DOHH2 (cell line): ENCODE data around the gene NUDT16L1.

ENCODE experiments used
- H3F3A ChIP-seq: fragments of 200-600 bp; sonication (generic), shearing (Covaris generic); 2 replicates; pipeline ENCODE4 v1.6.0; 2016; ENCODE audit warnings: antibody characterized with exemption, mild to moderate bottlenecking; ENCODE audit not compliant: control insufficient read depth, insufficient read depth
- H3K27ac ChIP-seq: fragments of 200-600 bp; sonication (generic); 2 replicates; pipeline ENCODE4 v1.5.1; 2014; ENCODE audit warnings: low read depth, mild to moderate bottlenecking, low read length, moderate library complexity
- H3K27me3 ChIP-seq: fragments of 200-600 bp; sonication (generic); 2 replicates; pipeline ENCODE4 v1.6.1; 2014; ENCODE audit warnings: mild to moderate bottlenecking, low read length, mixed read lengths; ENCODE audit not compliant: control insufficient read depth
- H3K36me3 ChIP-seq: fragments of 200-600 bp; sonication (generic); 2 replicates; pipeline ENCODE4 v1.6.1; 2014; ENCODE audit warnings: mild to moderate bottlenecking, low read length, moderate library complexity, mixed read lengths; ENCODE audit not compliant: control insufficient read depth
- H3K4me1 ChIP-seq: fragments of 200-600 bp; sonication (generic); 2 replicates; pipeline ENCODE4 v1.6.1; 2014; ENCODE audit warnings: mild to moderate bottlenecking, low read length, mixed read lengths; ENCODE audit not compliant: control insufficient read depth
- H3K4me2 ChIP-seq: fragments of 200-600 bp; sonication (generic); 2 replicates; pipeline ENCODE4 v1.6.0; 2014; ENCODE audit warnings: mild to moderate bottlenecking, low read length, moderate library complexity
- H3K4me3 ChIP-seq: fragments of 200-600 bp; sonication (generic); 2 replicates; pipeline ENCODE4 v1.5.1; 2014; ENCODE audit warnings: mild to moderate bottlenecking, low read length, mixed read lengths
- H3K79me2 ChIP-seq: fragments of 200-600 bp; sonication (generic); 2 replicates; pipeline ENCODE4 v1.6.1; 2014; ENCODE audit warnings: mild to moderate bottlenecking, low read length, mixed read lengths; ENCODE audit not compliant: control insufficient read depth
- H3K9me2 ChIP-seq: fragments of 200-600 bp; sonication (generic); replicated peaks from 2 replicates; pipeline ENCODE4 v1.6.1; 2014; ENCODE audit warnings: mild to moderate bottlenecking, low read length, mixed read lengths; ENCODE audit not compliant: control insufficient read depth
- H3K9me3 ChIP-seq: fragments of 200-600 bp; sonication (generic); 2 replicates; pipeline ENCODE4 v1.6.1; 2014; ENCODE audit warnings: antibody characterized with exemption, low read length, mixed read lengths; ENCODE audit not compliant: control insufficient read depth, insufficient read depth
- H4K20me1 ChIP-seq: fragments of 200-600 bp; sonication (generic); 2 replicates; pipeline ENCODE4 v1.6.0; 2014; ENCODE audit warnings: low read depth, mild to moderate bottlenecking, antibody characterized with exemption, low read length, moderate library complexity; ENCODE audit not compliant: control insufficient read depth, insufficient read depth
- EZH2phosphoT487 ChIP-seq: fragments of 200-600 bp; sonication (generic); IDR thresholded peaks from 2 replicates; pipeline ENCODE4 v1.6.1; 2017; ENCODE audit warnings: borderline replicate concordance, mild to moderate bottlenecking, antibody characterized with exemption, low read length, moderate library complexity, mixed read lengths
- TF ChIP-seq, protein P1 (sequence below): fragments of 200-600 bp; sonication (generic); IDR thresholded peaks from one replicate; pipeline ENCODE4 v1.5.1; 2014; ENCODE audit warnings: antibody characterized with exemption, mild to moderate bottlenecking, low read depth, low read length; ENCODE audit not compliant: poor library complexity, severe bottlenecking

The NUDT16L1 gene

DNA sequence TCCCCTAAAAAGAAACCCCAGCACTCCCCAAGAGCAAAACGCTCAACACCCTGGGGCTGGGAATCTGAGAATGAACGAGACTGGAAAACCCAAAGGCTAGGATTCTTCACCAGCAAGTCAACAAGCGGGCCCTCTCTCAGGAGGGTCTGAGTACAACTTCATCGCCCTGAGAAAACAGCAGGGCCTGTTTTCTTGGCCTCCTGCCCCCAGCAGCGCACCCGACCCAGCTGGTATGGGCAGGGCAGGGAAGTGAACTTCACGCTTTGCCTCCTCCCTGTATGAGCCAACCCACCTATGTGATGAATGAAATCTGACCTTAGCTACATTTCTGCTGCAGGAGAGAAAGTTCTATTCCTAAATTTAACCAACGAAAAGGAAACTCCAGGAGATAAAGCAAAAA is 11.1 kb downstream of the NUDT16L1 start:
- no peaks in the 10 kb centered on the region for H4K20me1 ChIP-seq
- H3K4me1 ChIP-seq, result no peaks in the 10 kb centered on the region
- TF ChIP-seq EZH2phosphoT487, result no peak
- TF ChIP-seq, protein P1, sequence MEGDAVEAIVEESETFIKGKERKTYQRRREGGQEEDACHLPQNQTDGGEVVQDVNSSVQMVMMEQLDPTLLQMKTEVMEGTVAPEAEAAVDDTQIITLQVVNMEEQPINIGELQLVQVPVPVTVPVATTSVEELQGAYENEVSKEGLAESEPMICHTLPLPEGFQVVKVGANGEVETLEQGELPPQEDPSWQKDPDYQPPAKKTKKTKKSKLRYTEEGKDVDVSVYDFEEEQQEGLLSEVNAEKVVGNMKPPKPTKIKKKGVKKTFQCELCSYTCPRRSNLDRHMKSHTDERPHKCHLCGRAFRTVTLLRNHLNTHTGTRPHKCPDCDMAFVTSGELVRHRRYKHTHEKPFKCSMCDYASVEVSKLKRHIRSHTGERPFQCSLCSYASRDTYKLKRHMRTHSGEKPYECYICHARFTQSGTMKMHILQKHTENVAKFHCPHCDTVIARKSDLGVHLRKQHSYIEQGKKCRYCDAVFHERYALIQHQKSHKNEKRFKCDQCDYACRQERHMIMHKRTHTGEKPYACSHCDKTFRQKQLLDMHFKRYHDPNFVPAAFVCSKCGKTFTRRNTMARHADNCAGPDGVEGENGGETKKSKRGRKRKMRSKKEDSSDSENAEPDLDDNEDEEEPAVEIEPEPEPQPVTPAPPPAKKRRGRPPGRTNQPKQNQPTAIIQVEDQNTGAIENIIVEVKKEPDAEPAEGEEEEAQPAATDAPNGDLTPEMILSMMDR, result no peak
- H3K36me3 ChIP-seq, result peaks cover 4% of the 10 kb centered on the region
- no peaks in the 10 kb centered on the region for H3K79me2 ChIP-seq
- no peak overlapping the region for H3K27ac ChIP-seq
- H3F3A ChIP-seq, result no peaks in the 10 kb centered on the region
- H3K4me3 ChIP-seq, result no peak overlapping the region
- no peaks in the 10 kb centered on the region for H3K9me3 ChIP-seq
- H3K9me2 ChIP-seq, result no peaks in the 10 kb centered on the region
- H3K4me2 ChIP-seq, result no peak overlapping the region
- no peaks in the 10 kb centered on the region for H3K27me3 ChIP-seq

DNA sequence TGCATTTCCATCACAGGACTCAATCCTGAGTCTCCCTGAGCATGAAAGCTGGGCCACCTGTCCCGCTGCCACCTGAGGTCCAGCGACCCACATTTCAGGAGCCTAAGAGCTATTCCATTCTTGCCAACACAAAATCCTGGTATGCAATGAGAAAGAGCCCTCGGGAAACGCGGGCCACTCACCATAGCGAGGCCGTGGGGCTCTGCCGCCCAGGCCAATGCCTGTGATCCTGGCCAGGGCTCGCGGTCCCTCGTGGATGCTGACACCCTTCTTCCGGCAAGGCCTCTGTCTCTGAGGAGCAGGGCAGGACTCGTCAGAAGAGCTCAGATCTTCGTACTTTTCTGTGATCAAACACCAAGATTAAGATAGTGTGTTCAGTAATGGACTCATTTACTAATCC is 11.6 kb downstream of the NUDT16L1 start:
- Histone ChIP-seq H4K20me1 (no peaks in the 10 kb centered on the region), H3K79me2 (no peaks in the 10 kb centered on the region), H3K27me3 (no peaks in the 10 kb centered on the region), H3K9me2 (no peaks in the 10 kb centered on the region), H3K27ac (no peak overlapping the region), H3K4me2 (no peak overlapping the region), H3K36me3 (peaks cover 6% of the 10 kb centered on the region), H3K9me3 (no peaks in the 10 kb centered on the region), H3K4me1 (no peaks in the 10 kb centered on the region), H3F3A (no peaks in the 10 kb centered on the region), H3K4me3 (no peak overlapping the region)
- TF ChIP-seq, protein P1, result no peak
- TF ChIP-seq EZH2phosphoT487, result no peak

DNA sequence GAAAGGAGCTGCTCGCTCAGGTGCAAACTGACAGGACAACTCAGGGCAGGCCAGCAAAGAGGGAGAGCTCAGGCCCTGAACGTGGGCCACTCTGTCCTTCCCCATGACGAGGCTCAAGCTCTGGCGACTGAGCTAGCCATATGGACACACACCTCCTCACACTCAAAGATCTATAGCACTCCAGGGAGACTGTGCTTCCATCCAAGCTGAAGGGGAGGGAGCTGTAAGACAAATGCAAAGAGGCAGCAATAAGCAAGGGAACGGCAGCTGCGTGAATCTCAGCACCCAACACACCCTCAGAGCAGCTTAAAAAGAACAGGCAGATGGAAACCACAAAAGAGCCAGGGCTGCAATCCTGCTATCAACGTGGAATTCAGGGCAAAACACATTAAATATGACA is 13.5 kb downstream of the NUDT16L1 start:
- no peaks in the 10 kb centered on the region for H3F3A ChIP-seq
- H3K9me2 ChIP-seq, result no peaks in the 10 kb centered on the region
- H3K36me3 ChIP-seq, result peaks cover 6% of the 10 kb centered on the region
- H3K4me3 ChIP-seq, result no peak overlapping the region
- no peaks in the 10 kb centered on the region for H4K20me1 ChIP-seq
- no peak overlapping the region for H3K4me2 ChIP-seq
- H3K4me1 ChIP-seq, result no peaks in the 10 kb centered on the region
- H3K27me3 ChIP-seq, result no peaks in the 10 kb centered on the region
- TF ChIP-seq, protein P1, result no peak
- no peak for TF ChIP-seq EZH2phosphoT487
- no peaks in the 10 kb centered on the region for H3K79me2 ChIP-seq
- H3K9me3 ChIP-seq, result no peaks in the 10 kb centered on the region
- H3K27ac ChIP-seq, result no peak overlapping the region

DNA sequence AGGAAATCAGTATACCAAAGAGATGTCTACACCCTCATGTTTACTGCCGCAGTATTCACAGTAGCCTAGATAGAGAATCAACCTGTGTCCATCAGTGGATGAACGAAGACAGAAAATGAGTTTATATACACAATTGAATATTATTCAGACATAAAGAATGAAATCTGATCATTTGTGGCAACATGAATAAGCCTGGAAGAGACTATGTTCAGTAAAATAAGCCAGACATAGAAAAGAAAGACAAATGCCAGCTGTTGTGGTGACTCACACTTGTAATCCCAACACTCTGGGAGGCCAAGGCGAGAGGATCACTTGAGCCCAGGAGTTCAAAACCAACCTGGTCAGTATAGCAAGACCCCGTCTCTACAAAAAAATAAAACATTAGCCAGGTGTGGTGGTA is 16.1 kb downstream of the NUDT16L1 start:
- Histone ChIP-seq H3K4me2 (no peak overlapping the region), H4K20me1 (no peaks in the 10 kb centered on the region), H3K27ac (no peak overlapping the region), H3K9me2 (no peaks in the 10 kb centered on the region), H3K9me3 (no peaks in the 10 kb centered on the region), H3F3A (no peaks in the 10 kb centered on the region), H3K79me2 (no peaks in the 10 kb centered on the region), H3K4me1 (no peaks in the 10 kb centered on the region), H3K36me3 (peaks cover 8% of the 10 kb centered on the region), H3K4me3 (no peak overlapping the region), H3K27me3 (no peaks in the 10 kb centered on the region)
- no peak for TF ChIP-seq EZH2phosphoT487
- TF ChIP-seq, protein P1, result no peak
